Activated T-helper 2 cell treated with anti-CD3 and anti-CD28 coated beads, Interferon-gamma antibody, Interleukin-2, Interleukin-4, amounts not matched to agents 10 μg/mL and 5 μg/mL and 100 μg/mL, durations not matched to agents 14 hours and 24 hours and 36 hours (primary cell): ENCODE results near the gene UMODL1. TPM values are rescaled to one million over a fixed set of nuclear protein-coding genes. Genes with fewer than 3 reads are reported as not detected.
"Not testable (repeated sequence)": the region's sequence is repeated elsewhere in the genome, so short reads cannot be mapped to it uniquely, and the experiment has no call there.

Experiments used
- DNase-seq: peaks from one replicate; pipeline ENCODE4 v3.0.0; 2021; ENCODE audit warnings: low spot score
- H3K27ac Mint-ChIP-seq: one replicate; pipeline ENCODE4 v1.8.0; 2021; ENCODE audit warnings: mixed read lengths
- H3K27me3 Mint-ChIP-seq: one replicate; pipeline ENCODE4 v1.8.0; 2021; ENCODE audit warnings: low read depth, mixed read lengths
- H3K36me3 Mint-ChIP-seq: one replicate; pipeline ENCODE4 v1.8.0; 2021; ENCODE audit warnings: low read depth, mixed read lengths
- H3K4me1 Mint-ChIP-seq: one replicate; pipeline ENCODE4 v1.8.0; 2021; ENCODE audit warnings: low read depth, mixed read lengths
- H3K4me3 Mint-ChIP-seq: one replicate; pipeline ENCODE4 v1.8.0; 2021; ENCODE audit warnings: low read depth, mild to moderate bottlenecking, moderate library complexity, mixed read lengths
- H3K9me3 Mint-ChIP-seq: one replicate; pipeline ENCODE4 v1.8.0; 2021; ENCODE audit warnings: mixed read lengths
- intact Hi-C: fragments of 100-400 bp; cut with micrococcal nuclease; formaldehyde crosslinking; loops from one replicate; pipeline ENCODE4 v1.15.1; 2023
- total RNA-seq: library from RNA; stranded (reverse); gene quantifications from 2 replicates; pipeline ENCODE4 v1.2.3, GENCODE V29; 2022

UMODL1 gene
- total RNA-seq, 1 donor from 2014 or later, result not detected

- Mint-ChIP-seq H3K4me3 (no peak overlapping the region), H3K27ac (no peak overlapping the region), H3K9me3 (no peaks in the 10 kb centered on the region), H3K36me3 (no peaks in the 10 kb centered on the region), H3K27me3 (peaks cover 2% of the 10 kb centered on the region), H3K4me1 (peaks cover 22% of the 10 kb centered on the region)
- intact Hi-C loops, result loop anchor here (1.0 kb wide), 1 partner anchor 93 kb away; no protein-coding TSS in a partner anchor
- no peak for DNase-seq
Measured at GRCh38 chr21:42164818-42165217, 93.7 kb downstream of the UMODL1 start.

- peaks cover 2% of the 10 kb centered on the region for H3K27me3 Mint-ChIP-seq
- no peaks in the 10 kb centered on the region for H3K36me3 Mint-ChIP-seq
- H3K4me3 Mint-ChIP-seq, result no peak overlapping the region
- intact Hi-C loops, result no loop called here
- H3K4me1 Mint-ChIP-seq, result peaks cover 23% of the 10 kb centered on the region
- no peak for DNase-seq
- no peaks in the 10 kb centered on the region for H3K9me3 Mint-ChIP-seq
- no peak overlapping the region for H3K27ac Mint-ChIP-seq
Measured at GRCh38 chr21:42165901-42166300, 94.8 kb downstream of the UMODL1 start.

GRCh38 chr21:42169758-42170157 is 98.6 kb downstream of the UMODL1 start:
- Mint-ChIP-seq H3K27ac (no peak overlapping the region), H3K4me3 (no peak overlapping the region), H3K9me3 (no peaks in the 10 kb centered on the region), H3K4me1 (peaks cover 3% of the 10 kb centered on the region), H3K27me3 (peaks cover 2% of the 10 kb centered on the region), H3K36me3 (no peaks in the 10 kb centered on the region)
- DNase-seq, result no peak
- intact Hi-C loops, result no loop called here

GRCh38 chr21:42171091-42172053 is 100.3 kb downstream of the UMODL1 start:
- no peak overlapping the region for H3K4me3 Mint-ChIP-seq
- intact Hi-C loops, result no loop called here
- peaks cover 3% of the 10 kb centered on the region for H3K4me1 Mint-ChIP-seq
- no peaks in the 10 kb centered on the region for H3K36me3 Mint-ChIP-seq
- no peaks in the 10 kb centered on the region for H3K9me3 Mint-ChIP-seq
- peaks cover 12% of the 10 kb centered on the region for H3K27me3 Mint-ChIP-seq
- H3K27ac Mint-ChIP-seq, result no peak overlapping the region
- DNase-seq, result no peak

- Mint-ChIP-seq H3K4me1 (peaks cover 3% of the 10 kb centered on the region), H3K4me3 (no peak overlapping the region), H3K27ac (no peak overlapping the region), H3K27me3 (peaks cover 15% of the 10 kb centered on the region), H3K9me3 (no peaks in the 10 kb centered on the region), H3K36me3 (no peaks in the 10 kb centered on the region)
- DNase-seq, result no peak
- intact Hi-C loops, result no loop called here
Measured at GRCh38 chr21:42172596-42173483, 101.7 kb downstream of the UMODL1 start.

- Mint-ChIP-seq H3K9me3 (no peaks in the 10 kb centered on the region), H3K27me3 (peaks cover 23% of the 10 kb centered on the region), H3K36me3 (no peaks in the 10 kb centered on the region), H3K27ac (no peak overlapping the region), H3K4me1 (peaks cover 3% of the 10 kb centered on the region), H3K4me3 (no peak overlapping the region)
- intact Hi-C loops, result no loop called here
- DNase-seq, result no peak
Measured at GRCh38 chr21:42174173-42174572, 103.1 kb downstream of the UMODL1 start.

GRCh38 chr21:42175110-42175710 is 104.1 kb downstream of the UMODL1 start:
- H3K36me3 Mint-ChIP-seq, result no peaks in the 10 kb centered on the region
- no peak overlapping the region for H3K27ac Mint-ChIP-seq
- H3K27me3 Mint-ChIP-seq, result peaks cover 22% of the 10 kb centered on the region
- DNase-seq, result no peak
- no peaks in the 10 kb centered on the region for H3K9me3 Mint-ChIP-seq
- peaks cover under 1% of the 10 kb centered on the region for H3K4me1 Mint-ChIP-seq
- intact Hi-C loops, result no loop called here
- no peak overlapping the region for H3K4me3 Mint-ChIP-seq

GRCh38 chr21:42176859-42177258 is 105.7 kb downstream of the UMODL1 start:
- Mint-ChIP-seq H3K4me1 (no peaks in the 10 kb centered on the region), H3K4me3 (no peak overlapping the region), H3K27ac (no peak overlapping the region), H3K27me3 (peaks cover 32% of the 10 kb centered on the region), H3K36me3 (no peaks in the 10 kb centered on the region), H3K9me3 (no peaks in the 10 kb centered on the region)
- intact Hi-C loops, result no loop called here
- DNase-seq, result no peak

GRCh38 chr21:42179316-42179715 is 108.2 kb downstream of the UMODL1 start:
- no peak overlapping the region for H3K27ac Mint-ChIP-seq
- H3K9me3 Mint-ChIP-seq, result no peaks in the 10 kb centered on the region
- H3K27me3 Mint-ChIP-seq, result peaks cover 32% of the 10 kb centered on the region

GRCh38 chr21:42180001-42180400 is 108.9 kb downstream of the UMODL1 start:
- H3K27ac Mint-ChIP-seq, H3K4me3 Mint-ChIP-seq, H3K36me3 Mint-ChIP-seq, DNase-seq, intact Hi-C loops, H3K9me3 Mint-ChIP-seq, H3K4me1 Mint-ChIP-seq: not testable (repeated sequence)
- peaks cover 32% of the 10 kb centered on the region for H3K27me3 Mint-ChIP-seq

More at GRCh38 chr21:42179316-42179715, 108.2 kb downstream of the UMODL1 start:
- no peak for DNase-seq
- H3K36me3 Mint-ChIP-seq, result no peaks in the 10 kb centered on the region
- intact Hi-C loops, result no loop called here
- H3K4me3 Mint-ChIP-seq, result no peak overlapping the region
- H3K4me1 Mint-ChIP-seq, result no peaks in the 10 kb centered on the region

GRCh38 chr21:42182713-42183371 is 111.7 kb downstream of the UMODL1 start:
- intact Hi-C loops, result no loop called here

More at GRCh38 chr21:42182713-42183371, 111.7 kb downstream of the UMODL1 start:
- peaks cover 22% of the 10 kb centered on the region for H3K4me1 Mint-ChIP-seq
- H3K9me3 Mint-ChIP-seq, result peaks cover 15% of the 10 kb centered on the region
- DNase-seq, result no peak
- peaks cover 13% of the 10 kb centered on the region for H3K36me3 Mint-ChIP-seq
- H3K27ac Mint-ChIP-seq, result no peak overlapping the region
- no peak overlapping the region for H3K4me3 Mint-ChIP-seq
- peaks cover 18% of the 10 kb centered on the region for H3K27me3 Mint-ChIP-seq
